HG02798 (cell line): Measurements from ENCODE around the gene RSBN1L.
A peak's percentile ranks its signal among the peaks of the same experiment; 100 is the strongest.

ENCODE experiments used
- ATAC-seq: cut with Tn5 transposase; IDR thresholded peaks from one replicate; pipeline ENCODE4 v1.9.1; 2021; ENCODE audit warnings: mild to moderate bottlenecking; ENCODE audit not compliant: unreplicated experiment, poor library complexity

Gene RSBN1L

GRCh38 chr7:77799078-77799964 lies 103.1 kb downstream of the RSBN1L start:
- ATAC-seq, result peak; percentile 0

- ATAC-seq, result peak; percentile 10
Observed at GRCh38 chr7:77800158-77800557, 103.9 kb downstream of the RSBN1L start.

GRCh38 chr7:77800730-77801129 lies 104.5 kb downstream of the RSBN1L start:
- no peak for ATAC-seq

GRCh38 chr7:77802557-77803405 lies 106.5 kb downstream of the RSBN1L start:
- no peak for ATAC-seq

GRCh38 chr7:77806425-77806824 lies 110.2 kb downstream of the RSBN1L start:
- ATAC-seq, result no peak

- no peak for ATAC-seq
Observed at GRCh38 chr7:77808517-77808916, 112.3 kb downstream of the RSBN1L start.

GRCh38 chr7:77811516-77812289 lies 115.4 kb downstream of the RSBN1L start:
- ATAC-seq, result no peak

- no peak for ATAC-seq
Observed at GRCh38 chr7:77812290-77812685, 116.0 kb downstream of the RSBN1L start.

GRCh38 chr7:77813180-77813579 lies 116.9 kb downstream of the RSBN1L start:
- ATAC-seq, result no peak

- no peak for ATAC-seq
Observed at GRCh38 chr7:77819021-77819420, 122.8 kb downstream of the RSBN1L start.

GRCh38 chr7:77820967-77821366 lies 124.7 kb downstream of the RSBN1L start:
- ATAC-seq, result no peak

GRCh38 chr7:77822269-77822668 lies 126.0 kb downstream of the RSBN1L start:
- no peak for ATAC-seq

GRCh38 chr7:77823787-77824186 lies 127.5 kb downstream of the RSBN1L start:
- peak; percentile 32 for ATAC-seq

GRCh38 chr7:77824636-77825035 lies 128.4 kb downstream of the RSBN1L start:
- no peak for ATAC-seq

GRCh38 chr7:77825131-77825530 lies 128.9 kb downstream of the RSBN1L start:
- ATAC-seq, result no peak

GRCh38 chr7:77826300-77826699 lies 130.0 kb downstream of the RSBN1L start:
- ATAC-seq, result no peak

- ATAC-seq, result no peak
Observed at GRCh38 chr7:77827999-77828398, 131.7 kb downstream of the RSBN1L start.

- no peak for ATAC-seq
Observed at GRCh38 chr7:77830649-77831355, 134.5 kb downstream of the RSBN1L start.

GRCh38 chr7:77831481-77831880 lies 135.2 kb downstream of the RSBN1L start:
- ATAC-seq, result no peak

GRCh38 chr7:77831953-77832352 lies 135.7 kb downstream of the RSBN1L start:
- ATAC-seq, result no peak
